Neural cell (in vitro differentiated cells): ENCODE measurements around the gene BNC2. TPM values are rescaled to one million over a fixed set of nuclear protein-coding genes. Genes with fewer than 3 reads are reported as not detected.

Source experiments
- H2AFZ ChIP-seq: fragments of 200-600, 300-800 bp; sonication (generic), shearing (Covaris generic); 2 replicates; pipeline ENCODE4 v1.6.0; 2014; ENCODE audit warnings: low read depth, mild to moderate bottlenecking, antibody characterized with exemption, low read length, moderate library complexity
- H3F3A ChIP-seq: fragments of 200-600 bp; shearing (Covaris generic); 2 replicates; pipeline ENCODE4 v1.6.1; 2016; ENCODE audit warnings: mild to moderate bottlenecking, moderate library complexity, mixed read lengths, antibody characterized with exemption, low read length; ENCODE audit not compliant: insufficient read depth, poor library complexity, severe bottlenecking
- H3K27ac ChIP-seq: fragments of 200-600, 300-800 bp; sonication (generic), shearing (Covaris generic); 2 replicates; pipeline ENCODE4 v1.5.1; 2014; ENCODE audit warnings: mild to moderate bottlenecking, low read length, moderate library complexity
- H3K27me3 ChIP-seq: fragments of 300-800, 200-600 bp; sonication (generic), shearing (Covaris generic); 2 replicates; pipeline ENCODE4 v1.6.0; 2014; ENCODE audit warnings: mild to moderate bottlenecking, low read depth, low read length, moderate library complexity; ENCODE audit not compliant: insufficient read depth
- H3K36me3 ChIP-seq: fragments of 300-800, 200-600 bp; sonication (generic), shearing (Covaris generic); 2 replicates; pipeline ENCODE4 v1.5.1; 2014; ENCODE audit warnings: mild to moderate bottlenecking, antibody characterized with exemption, low read length, moderate library complexity; ENCODE audit not compliant: insufficient read depth
- H3K4me2 ChIP-seq: fragments of 300-800, 200-600 bp; sonication (generic), shearing (Covaris generic); 2 replicates; pipeline ENCODE4 v1.6.0; 2014; ENCODE audit warnings: mild to moderate bottlenecking, low read length
- H3K4me3 ChIP-seq: fragments of 300-800, 200-600 bp; sonication (generic), shearing (Covaris generic); 2 replicates; pipeline ENCODE4 v1.5.1; 2014; ENCODE audit warnings: mild to moderate bottlenecking, low read length, moderate library complexity
- H3K79me2 ChIP-seq: fragments of 200-600 bp; shearing (Covaris generic); replicated peaks from 2 replicates; pipeline ENCODE4 v1.6.0; 2014; ENCODE audit warnings: mild to moderate bottlenecking, low read length, moderate library complexity; ENCODE audit not compliant: insufficient read depth
- H3K9ac ChIP-seq: fragments of 300-800, 200-600 bp; sonication (generic), shearing (Covaris generic); 2 replicates; pipeline ENCODE4 v1.6.1; 2016; ENCODE audit warnings: mild to moderate bottlenecking, low read length, mixed read lengths
- H3K9me2 ChIP-seq: fragments of 200-600 bp; shearing (Covaris generic); 2 replicates; pipeline ENCODE4 v1.6.1; 2016; ENCODE audit warnings: mild to moderate bottlenecking, low read length, mixed read lengths; ENCODE audit not compliant: insufficient read depth
- H3K9me3 ChIP-seq: fragments of 200-600, 300-800 bp; sonication (generic), shearing (Covaris generic); 2 replicates; pipeline ENCODE4 v1.6.1; 2016; ENCODE audit warnings: mild to moderate bottlenecking, mixed run types, low read length, moderate library complexity, mixed read lengths
- H4K20me1 ChIP-seq: fragments of 200-600 bp; shearing (Covaris generic); 2 replicates; pipeline ENCODE4 v1.6.1; 2016; ENCODE audit warnings: mild to moderate bottlenecking, mixed run types; ENCODE audit not compliant: insufficient read depth
- EP300 ChIP-seq: fragments of 450-650 bp; conservative IDR thresholded peaks from 2 replicates; pipeline ENCODE4 v1.6.1; 2014; ENCODE audit warnings: antibody characterized with exemption, mild to moderate bottlenecking, moderate library complexity; ENCODE audit not compliant: poor library complexity, severe bottlenecking
- EZH2 ChIP-seq: fragments of 200-600, 300-800 bp; shearing (Covaris generic), sonication (generic); IDR thresholded peaks from 2 replicates; pipeline ENCODE4 v1.6.1; 2014; ENCODE audit warnings: antibody characterized with exemption, low read length, borderline replicate concordance, mild to moderate bottlenecking; ENCODE audit not compliant: insufficient read depth, poor library complexity, severe bottlenecking
- MXI1 ChIP-seq: fragments of 450-650 bp; conservative IDR thresholded peaks from 2 replicates; pipeline ENCODE4 v1.6.1; 2014; ENCODE audit warnings: antibody characterized with exemption, mild to moderate bottlenecking; ENCODE audit not compliant: poor library complexity, severe bottlenecking
- POLR2AphosphoS5 ChIP-seq: IDR thresholded peaks from 2 replicates; pipeline ENCODE4 v1.6.1; 2012
- RAD21 ChIP-seq: fragments of 450-650 bp; conservative IDR thresholded peaks from 2 replicates; pipeline ENCODE4 v1.6.1; 2014; ENCODE audit warnings: antibody characterized with exemption, mild to moderate bottlenecking, moderate library complexity
- SMC3 ChIP-seq: fragments of 450-650 bp; conservative IDR thresholded peaks from 2 replicates; pipeline ENCODE4 v1.6.1; 2014; ENCODE audit warnings: antibody characterized with exemption, mild to moderate bottlenecking, moderate library complexity; ENCODE audit not compliant: poor library complexity
- TAF1 ChIP-seq: IDR thresholded peaks from 2 replicates; pipeline ENCODE4 v1.6.1; 2012; ENCODE audit warnings: low read depth
- polyA plus RNA-seq: library from polyadenylated mRNA; depleted of rRNA; stranded (reverse); fragments of >200 nt; gene quantifications from 2 replicates; pipeline ENCODE4 v1.2.3, GENCODE V29; 2014
- TF ChIP-seq, protein P1 (sequence below): IDR thresholded peaks from 2 replicates; pipeline ENCODE4 v1.6.1; 2012; ENCODE audit warnings: borderline replicate concordance
- TF ChIP-seq, protein P2 (sequence below): fragments of 450-650 bp; IDR thresholded peaks from 2 replicates; pipeline ENCODE4 v1.5.1; 2014; ENCODE audit warnings: antibody characterized with exemption, mild to moderate bottlenecking, moderate library complexity; ENCODE audit not compliant: poor library complexity, severe bottlenecking

Gene BNC2
- polyA plus RNA-seq, 1 donor from 2014 or later = 1.3 TPM

- Histone ChIP-seq H3K27ac (no peak overlapping the region), H3K27me3 (no peaks in the 10 kb centered on the region), H4K20me1 (no peaks in the 10 kb centered on the region), H3K79me2 (no peaks in the 10 kb centered on the region), H3K36me3 (no peaks in the 10 kb centered on the region), H3K9me3 (no peaks in the 10 kb centered on the region), H3K4me2 (no peak overlapping the region), H3F3A (no peaks in the 10 kb centered on the region), H3K4me3 (no peak overlapping the region), H2AFZ (no peak overlapping the region), H3K9ac (no peak overlapping the region), H3K9me2 (no peaks in the 10 kb centered on the region)
- no peak for TF ChIP-seq POLR2AphosphoS5
- TF ChIP-seq RAD21 = no peak
- TF ChIP-seq, protein P1, sequence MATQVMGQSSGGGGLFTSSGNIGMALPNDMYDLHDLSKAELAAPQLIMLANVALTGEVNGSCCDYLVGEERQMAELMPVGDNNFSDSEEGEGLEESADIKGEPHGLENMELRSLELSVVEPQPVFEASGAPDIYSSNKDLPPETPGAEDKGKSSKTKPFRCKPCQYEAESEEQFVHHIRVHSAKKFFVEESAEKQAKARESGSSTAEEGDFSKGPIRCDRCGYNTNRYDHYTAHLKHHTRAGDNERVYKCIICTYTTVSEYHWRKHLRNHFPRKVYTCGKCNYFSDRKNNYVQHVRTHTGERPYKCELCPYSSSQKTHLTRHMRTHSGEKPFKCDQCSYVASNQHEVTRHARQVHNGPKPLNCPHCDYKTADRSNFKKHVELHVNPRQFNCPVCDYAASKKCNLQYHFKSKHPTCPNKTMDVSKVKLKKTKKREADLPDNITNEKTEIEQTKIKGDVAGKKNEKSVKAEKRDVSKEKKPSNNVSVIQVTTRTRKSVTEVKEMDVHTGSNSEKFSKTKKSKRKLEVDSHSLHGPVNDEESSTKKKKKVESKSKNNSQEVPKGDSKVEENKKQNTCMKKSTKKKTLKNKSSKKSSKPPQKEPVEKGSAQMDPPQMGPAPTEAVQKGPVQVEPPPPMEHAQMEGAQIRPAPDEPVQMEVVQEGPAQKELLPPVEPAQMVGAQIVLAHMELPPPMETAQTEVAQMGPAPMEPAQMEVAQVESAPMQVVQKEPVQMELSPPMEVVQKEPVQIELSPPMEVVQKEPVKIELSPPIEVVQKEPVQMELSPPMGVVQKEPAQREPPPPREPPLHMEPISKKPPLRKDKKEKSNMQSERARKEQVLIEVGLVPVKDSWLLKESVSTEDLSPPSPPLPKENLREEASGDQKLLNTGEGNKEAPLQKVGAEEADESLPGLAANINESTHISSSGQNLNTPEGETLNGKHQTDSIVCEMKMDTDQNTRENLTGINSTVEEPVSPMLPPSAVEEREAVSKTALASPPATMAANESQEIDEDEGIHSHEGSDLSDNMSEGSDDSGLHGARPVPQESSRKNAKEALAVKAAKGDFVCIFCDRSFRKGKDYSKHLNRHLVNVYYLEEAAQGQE = no peak
- TF ChIP-seq EZH2 = no peak
- no peak for TF ChIP-seq TAF1
- no peak for TF ChIP-seq EP300
- TF ChIP-seq MXI1 = no peak
- TF ChIP-seq SMC3 = no peak
- TF ChIP-seq, protein P2, sequence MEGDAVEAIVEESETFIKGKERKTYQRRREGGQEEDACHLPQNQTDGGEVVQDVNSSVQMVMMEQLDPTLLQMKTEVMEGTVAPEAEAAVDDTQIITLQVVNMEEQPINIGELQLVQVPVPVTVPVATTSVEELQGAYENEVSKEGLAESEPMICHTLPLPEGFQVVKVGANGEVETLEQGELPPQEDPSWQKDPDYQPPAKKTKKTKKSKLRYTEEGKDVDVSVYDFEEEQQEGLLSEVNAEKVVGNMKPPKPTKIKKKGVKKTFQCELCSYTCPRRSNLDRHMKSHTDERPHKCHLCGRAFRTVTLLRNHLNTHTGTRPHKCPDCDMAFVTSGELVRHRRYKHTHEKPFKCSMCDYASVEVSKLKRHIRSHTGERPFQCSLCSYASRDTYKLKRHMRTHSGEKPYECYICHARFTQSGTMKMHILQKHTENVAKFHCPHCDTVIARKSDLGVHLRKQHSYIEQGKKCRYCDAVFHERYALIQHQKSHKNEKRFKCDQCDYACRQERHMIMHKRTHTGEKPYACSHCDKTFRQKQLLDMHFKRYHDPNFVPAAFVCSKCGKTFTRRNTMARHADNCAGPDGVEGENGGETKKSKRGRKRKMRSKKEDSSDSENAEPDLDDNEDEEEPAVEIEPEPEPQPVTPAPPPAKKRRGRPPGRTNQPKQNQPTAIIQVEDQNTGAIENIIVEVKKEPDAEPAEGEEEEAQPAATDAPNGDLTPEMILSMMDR = no peak
Observed at GRCh38 chr9:16823906-16824305, 46.6 kb downstream of the BNC2 start.

GRCh38 chr9:16821344-16821743 is 49.1 kb downstream of the BNC2 start:
- H4K20me1 ChIP-seq = no peaks in the 10 kb centered on the region
- no peaks in the 10 kb centered on the region for H3F3A ChIP-seq
- no peaks in the 10 kb centered on the region for H3K36me3 ChIP-seq
- H3K27ac ChIP-seq = no peak overlapping the region
- H2AFZ ChIP-seq = no peak overlapping the region
- H3K4me3 ChIP-seq = no peak overlapping the region
- no peaks in the 10 kb centered on the region for H3K79me2 ChIP-seq
- no peak for TF ChIP-seq MXI1
- no peak for TF ChIP-seq EP300
- no peak overlapping the region for H3K4me2 ChIP-seq
- no peaks in the 10 kb centered on the region for H3K9me3 ChIP-seq
- H3K9me2 ChIP-seq = no peaks in the 10 kb centered on the region
- no peak overlapping the region for H3K9ac ChIP-seq
- H3K27me3 ChIP-seq = no peaks in the 10 kb centered on the region

DNA sequence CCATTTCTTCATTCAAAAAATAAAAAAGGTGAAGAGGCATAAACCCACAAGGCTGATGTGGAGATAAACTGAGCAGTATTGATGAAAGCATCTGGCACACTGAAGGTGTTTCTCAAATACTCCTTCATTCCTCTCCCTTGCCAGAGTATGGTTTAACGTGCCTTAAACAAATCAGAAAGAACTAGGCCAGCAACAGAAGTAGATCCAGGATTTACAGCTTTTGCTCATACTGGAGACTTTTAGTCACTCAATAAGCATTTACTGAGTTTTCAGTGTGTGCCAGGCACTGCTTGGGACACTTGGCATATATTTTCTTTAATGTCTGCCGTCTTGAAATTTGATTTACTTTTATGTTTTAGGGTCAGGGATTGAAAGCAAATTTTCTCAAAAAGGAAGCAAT is 53.0 kb downstream of the BNC2 start:
- Histone ChIP-seq H3K4me2 (no peak overlapping the region), H3K9ac (no peak overlapping the region), H3K36me3 (no peaks in the 10 kb centered on the region), H3K27me3 (no peaks in the 10 kb centered on the region), H4K20me1 (no peaks in the 10 kb centered on the region), H3K4me3 (no peak overlapping the region), H3K27ac (no peak overlapping the region), H2AFZ (no peak overlapping the region), H3K79me2 (no peaks in the 10 kb centered on the region), H3K9me3 (no peaks in the 10 kb centered on the region), H3F3A (no peaks in the 10 kb centered on the region), H3K9me2 (no peaks in the 10 kb centered on the region)
- TF ChIP-seq RAD21 (no peak), EP300 (no peak), TAF1 (no peak), EZH2 (no peak), SMC3 (no peak), POLR2AphosphoS5 (no peak)
- TF ChIP-seq, protein P1 = no peak
- TF ChIP-seq, protein P2 = no peak
